ENCODE results near the gene SH3BP5L.

DNA sequence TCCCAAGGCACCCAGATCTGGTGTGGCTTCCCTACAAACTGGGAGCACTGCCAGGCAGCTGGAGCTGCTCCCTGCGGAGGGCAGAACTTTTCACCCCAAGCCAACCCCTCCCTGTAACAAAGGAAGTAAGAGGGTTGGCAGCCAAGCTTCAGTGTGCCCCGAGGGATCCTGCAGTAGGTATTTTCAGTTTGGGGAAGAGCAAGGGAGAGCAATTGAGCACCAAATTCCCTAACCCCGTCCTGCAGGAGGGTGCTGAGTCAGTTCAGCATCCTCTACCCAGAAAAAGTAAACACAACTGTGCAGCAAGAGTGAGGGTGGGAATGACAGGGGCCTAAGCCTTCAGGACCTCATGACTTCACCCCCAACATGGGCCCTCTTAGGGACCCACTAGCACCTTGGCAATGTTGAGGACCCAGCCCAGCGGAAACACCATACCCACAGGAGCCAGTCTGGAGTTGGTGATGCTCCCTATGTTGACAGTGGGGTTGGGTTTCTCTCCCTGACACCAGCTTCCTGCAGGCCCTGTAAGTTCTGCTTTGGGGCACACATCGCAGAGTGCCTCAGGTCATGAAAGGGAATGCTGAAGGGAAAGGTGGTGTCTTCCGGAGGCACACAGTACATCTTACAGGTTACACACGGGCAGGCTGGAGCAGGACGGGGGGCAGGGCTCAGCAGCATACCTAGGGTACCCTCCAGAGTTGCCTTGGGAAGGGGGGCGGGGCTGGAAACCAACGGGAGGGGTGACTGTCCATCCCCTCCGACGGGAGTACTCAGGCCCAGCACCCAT lies 14.8 kb downstream of the SH3BP5L start:
- TF ChIP-seq, protein P1, sequence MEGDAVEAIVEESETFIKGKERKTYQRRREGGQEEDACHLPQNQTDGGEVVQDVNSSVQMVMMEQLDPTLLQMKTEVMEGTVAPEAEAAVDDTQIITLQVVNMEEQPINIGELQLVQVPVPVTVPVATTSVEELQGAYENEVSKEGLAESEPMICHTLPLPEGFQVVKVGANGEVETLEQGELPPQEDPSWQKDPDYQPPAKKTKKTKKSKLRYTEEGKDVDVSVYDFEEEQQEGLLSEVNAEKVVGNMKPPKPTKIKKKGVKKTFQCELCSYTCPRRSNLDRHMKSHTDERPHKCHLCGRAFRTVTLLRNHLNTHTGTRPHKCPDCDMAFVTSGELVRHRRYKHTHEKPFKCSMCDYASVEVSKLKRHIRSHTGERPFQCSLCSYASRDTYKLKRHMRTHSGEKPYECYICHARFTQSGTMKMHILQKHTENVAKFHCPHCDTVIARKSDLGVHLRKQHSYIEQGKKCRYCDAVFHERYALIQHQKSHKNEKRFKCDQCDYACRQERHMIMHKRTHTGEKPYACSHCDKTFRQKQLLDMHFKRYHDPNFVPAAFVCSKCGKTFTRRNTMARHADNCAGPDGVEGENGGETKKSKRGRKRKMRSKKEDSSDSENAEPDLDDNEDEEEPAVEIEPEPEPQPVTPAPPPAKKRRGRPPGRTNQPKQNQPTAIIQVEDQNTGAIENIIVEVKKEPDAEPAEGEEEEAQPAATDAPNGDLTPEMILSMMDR (conservative IDR thresholded peaks at IDR 0.05 in 1 of 2, IDR thresholded peaks at IDR 0.05 in 1 of 2; ENCODE audit: low read depth in 1 of 2, low read length in 2 of 2), result no peak
- TF ChIP-seq EZH2 (IDR thresholded peaks at IDR 0.05; ENCODE audit: low read length, missing control alignments), result no peak

Data from fibroblast of lung (primary cell).